HepG2 (cell line): ENCODE data around the gene METTL23. TPM values are rescaled to one million over a fixed set of nuclear protein-coding genes. Genes with fewer than 3 reads are reported as not detected.

Source experiments
- AFF4 ChIP-seq: sonication (generic); formaldehyde crosslinking; IDR thresholded peaks from 2 replicates; pipeline ENCODE4 v1.4.0; 2020; ENCODE audit warnings: missing genetic modification reagents
- ARNT ChIP-seq: fragments of 450-650 bp; IDR thresholded peaks from 2 replicates; pipeline ENCODE4 v1.6.1; 2017
- ATF3 ChIP-seq: sonication (generic); formaldehyde crosslinking; IDR thresholded peaks from 2 replicates; pipeline ENCODE4 v1.4.0; 2020; ENCODE audit warnings: missing genetic modification reagents
- FOXJ3 ChIP-seq: sonication (generic); formaldehyde crosslinking; IDR thresholded peaks from 2 replicates; pipeline ENCODE4 v1.4.0; 2020; ENCODE audit warnings: missing genetic modification reagents, mild to moderate bottlenecking, borderline replicate concordance
- GABPA ChIP-seq, 2 experiments: IDR thresholded peaks; 2 replicates each; pipeline ENCODE4 v1.6.1; 2011 to 2016; ENCODE audit warnings: low read depth in 2 of 2, low read length in 1 of 2, missing biosample characterization in 1 of 2, missing genetic modification characterization in 1 of 2
- HNF4G ChIP-seq, 2 experiments: sonication (generic) in 1 of 2; formaldehyde crosslinking in 1 of 2; IDR thresholded peaks; 2 replicates each; pipeline versions ENCODE4 v1.4.0 to v1.6.1; 2011 to 2020; ENCODE audit warnings: borderline replicate concordance in 2 of 2, low read depth in 2 of 2, mild to moderate bottlenecking in 2 of 2, low read length in 1 of 2, missing genetic modification reagents in 1 of 2, moderate library complexity in 1 of 2
- IKZF5 ChIP-seq: IDR thresholded peaks from 2 replicates; pipeline ENCODE4 v1.6.1; 2018; ENCODE audit warnings: missing genetic modification reagents, mild to moderate bottlenecking, missing compliant biosample characterization
- SIN3A ChIP-seq: IDR thresholded peaks from 2 replicates; pipeline ENCODE4 v1.6.1; 2011; ENCODE audit warnings: low read depth, mild to moderate bottlenecking, control low read depth, low read length, borderline replicate concordance
- USF2 ChIP-seq, 2 experiments: sonication (generic) in 1 of 2; formaldehyde crosslinking in 1 of 2; IDR thresholded peaks; 2 replicates each; pipeline versions ENCODE4 v1.5.1 to v1.6.1; 2011 to 2020; ENCODE audit warnings: borderline replicate concordance in 1 of 2, low read depth in 1 of 2, low read length in 1 of 2, mild to moderate bottlenecking in 1 of 2, missing genetic modification reagents in 1 of 2, moderate library complexity in 1 of 2
- ZBTB38 ChIP-seq: sonication (generic); formaldehyde crosslinking; IDR thresholded peaks from 2 replicates; pipeline ENCODE4 v1.5.1; 2020; ENCODE audit warnings: mild to moderate bottlenecking, missing genetic modification reagents
- ZNF143 ChIP-seq: sonication (generic); formaldehyde crosslinking; IDR thresholded peaks from 2 replicates; pipeline ENCODE4 v1.4.0; 2020; ENCODE audit warnings: missing genetic modification reagents
- ZNF354B ChIP-seq: sonication (generic); formaldehyde crosslinking; IDR thresholded peaks from 2 replicates; pipeline ENCODE4 v1.8.0; 2022; ENCODE audit warnings: mild to moderate bottlenecking, missing genetic modification reagents
- ZNF362 ChIP-seq: sonication (generic); formaldehyde crosslinking; IDR thresholded peaks from 2 replicates; pipeline ENCODE4 v1.4.0; 2020; ENCODE audit warnings: missing genetic modification reagents, mild to moderate bottlenecking, borderline replicate concordance
- ZNF513 ChIP-seq: sonication (generic); formaldehyde crosslinking; conservative IDR thresholded peaks from 2 replicates; pipeline ENCODE4 v1.5.0; 2020; ENCODE audit warnings: missing genetic modification reagents
- ZNF549 ChIP-seq: sonication (generic); formaldehyde crosslinking; IDR thresholded peaks from 2 replicates; pipeline ENCODE4 v1.5.0; 2020; ENCODE audit warnings: missing genetic modification reagents
- ZNF780A ChIP-seq: sonication (generic); formaldehyde crosslinking; IDR thresholded peaks from 2 replicates; pipeline ENCODE4 v1.8.0; 2022; ENCODE audit warnings: mild to moderate bottlenecking, missing genetic modification reagents, moderate library complexity
- polyA plus RNA-seq, 8 experiments: library from polyadenylated mRNA; depleted of rRNA in 3 of 8; stranded (reverse) in 7 of 8; unstranded in 1 of 8; fragments of >200 nt; fragmentation: Illumina TruSeq in 4 of 8; extraction: Trizol in 4 of 8; gene quantifications; 2 replicates each; pipeline versions ENCODE4 v1.2.1 to v1.2.3, GENCODE V29; 2011 to 2016; ENCODE audit warnings: low read depth in 4 of 8, missing spikeins in 1 of 8, mixed read lengths in 1 of 8; ENCODE audit not compliant: insufficient read depth in 1 of 8
- total RNA-seq, 5 experiments: library from RNA; depleted of rRNA; stranded (reverse); fragments of >200 nt; fragmentation: Illumina TruSeq; extraction: Trizol; gene quantifications; 2 replicates each; pipeline ENCODE4 v1.2.3, GENCODE V29; 2016; ENCODE audit warnings: low read depth in 1 of 5

The METTL23 gene
- total and polyA plus RNA-seq, 2 of the 13 experiments (the other 11 are each of a cell fraction or from before 2014, with no cell fraction given) = 39.9 to 104 TPM

- TF ChIP-seq IKZF5 (CRISPR knock-in tag) (no peak), ZNF362 (CRISPR knock-in tag) (0 out of 2 replicates have a peak, but pooled peaks have one; percentile 5), GABPA (IDR thresholded peaks at IDR 0.05; ENCODE audit: low read depth, low read length) (0 out of 2 replicates have a peak, but pooled peaks have one; percentile 22), GABPA (CRISPR knock-in tag; IDR thresholded peaks at IDR 0.05; ENCODE audit: low read depth) (no peak), ZNF549 (CRISPR knock-in tag) (no peak), ARNT (no peak), FOXJ3 (CRISPR knock-in tag) (no peak), USF2 (IDR thresholded peaks at IDR 0.05; ENCODE audit: low read depth, low read length) (no peak), USF2 (CRISPR knock-in tag; IDR thresholded peaks at IDR 0.05; ENCODE audit: borderline replicate concordance) (no peak), SIN3A (0 out of 2 replicates have a peak, but pooled peaks have one; percentile 30), HNF4G (IDR thresholded peaks at IDR 0.05; ENCODE audit: borderline replicate concordance, low read depth, low read length) (no peak), HNF4G (CRISPR knock-in tag; IDR thresholded peaks at IDR 0.05; ENCODE audit: borderline replicate concordance, low read depth) (0 out of 2 replicates have a peak, but pooled peaks have one; percentile 44), ATF3 (CRISPR knock-in tag) (0 out of 2 replicates have a peak, but pooled peaks have one; percentile 2), ZNF513 (CRISPR knock-in tag) (no peak), ZNF354B (CRISPR knock-in tag) (0 out of 2 replicates have a peak, but pooled peaks have one; percentile 11), ZBTB38 (CRISPR knock-in tag) (peak; percentile 52; the same call in 1 of the 2 replicates), ZNF143 (no peak), AFF4 (no peak; the same call in 1 of the 2 replicates), ZNF780A (0 out of 2 replicates have a peak, but pooled peaks have one; percentile 7)
Measured at GRCh38 chr17:76736349-76737081, 9.9 kb downstream of the METTL23 start (continued).
